ENCODE results near the gene FAT3.

- TF ChIP-seq POLR2A (IDR thresholded peaks at IDR 0.05; ENCODE audit: low read depth, low read length) (no peak), CEBPB (IDR thresholded peaks at IDR 0.05; ENCODE audit: low read depth, low read length) (no peak), CTCF (conservative IDR thresholded peaks at IDR 0.05; ENCODE audit: low read depth, low read length) (no peak), CHD1 (IDR thresholded peaks at IDR 0.05; ENCODE audit: low read depth, low read length) (no peak), MAFK (IDR thresholded peaks at IDR 0.05; ENCODE audit: low read depth, low read length) (no peak), USF2 (IDR thresholded peaks at IDR 0.05; ENCODE audit: low read depth, low read length) (no peak), RCOR1 (IDR thresholded peaks at IDR 0.05; ENCODE audit: insufficient replicate concordance, low read length) (no peak), RFX5 (IDR thresholded peaks at IDR 0.05; ENCODE audit: low read depth, low read length) (no peak), SMC3 (IDR thresholded peaks at IDR 0.05; ENCODE audit: low read depth, low read length) (no peak), ELK1 (IDR thresholded peaks at IDR 0.05; ENCODE audit: borderline replicate concordance, low read depth, low read length) (no peak), BHLHE40 (IDR thresholded peaks at IDR 0.05; ENCODE audit: low read depth, low read length) (no peak), FOS (IDR thresholded peaks at IDR 0.05; ENCODE audit: low read depth, low read length) (no peak), RAD21 (IDR thresholded peaks at IDR 0.05; ENCODE audit: low read length) (no peak)
Observed at GRCh38 chr11:92212530-92212929, 12.1 kb upstream of the FAT3 start.

Data from IMR-90 (cell line).